GM18868 (cell line): ENCODE results near the gene CIAPIN1.

Experiments
- ATAC-seq: cut with Tn5 transposase; IDR thresholded peaks from one replicate; pipeline ENCODE4 v1.9.1; 2021; ENCODE audit warnings: mild to moderate bottlenecking, moderate library complexity; ENCODE audit not compliant: unreplicated experiment

CIAPIN1 gene

DNA sequence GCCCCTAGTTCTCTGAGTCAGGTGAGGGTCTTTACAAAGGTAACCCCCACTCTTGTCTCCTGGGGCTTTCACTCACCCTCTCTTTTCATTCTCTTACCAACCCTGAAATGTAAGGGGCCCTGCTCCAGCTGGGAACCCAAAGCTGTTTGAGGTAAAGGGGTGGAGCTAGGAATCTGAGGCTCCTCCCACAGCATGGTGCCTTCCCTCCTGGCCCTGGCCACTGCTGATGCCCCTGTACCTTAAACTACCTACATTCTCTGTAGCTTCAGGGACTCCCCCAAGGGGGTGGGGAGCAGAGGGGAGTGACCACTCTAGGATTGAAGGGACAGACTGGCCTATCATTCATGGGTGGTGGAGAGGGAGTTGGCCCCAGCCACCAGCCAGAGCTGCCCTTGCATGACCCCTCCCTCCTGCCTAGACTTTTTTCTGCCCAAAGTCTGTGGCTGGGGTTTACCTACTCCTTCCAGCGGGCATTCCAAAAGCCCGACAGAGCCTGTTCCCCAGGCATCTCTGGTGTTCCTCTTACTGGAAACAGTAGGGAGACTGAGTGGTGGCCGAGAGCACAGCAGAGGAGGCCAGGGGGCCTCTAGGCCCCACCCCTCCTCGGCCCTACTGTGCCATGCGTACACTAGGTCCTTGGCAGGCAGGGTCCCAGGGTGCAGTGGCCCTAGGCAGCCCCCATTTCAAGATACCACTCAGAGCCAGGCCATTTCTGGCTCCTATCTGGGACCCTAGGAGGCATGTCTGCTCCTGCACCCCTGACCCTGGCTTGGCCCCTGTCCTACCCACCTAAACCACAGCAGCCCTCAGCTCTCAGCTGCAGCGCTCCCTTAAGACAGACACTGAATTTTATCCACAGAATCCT lies 29.6 kb upstream of the CIAPIN1 start:
- no peak for ATAC-seq

DNA sequence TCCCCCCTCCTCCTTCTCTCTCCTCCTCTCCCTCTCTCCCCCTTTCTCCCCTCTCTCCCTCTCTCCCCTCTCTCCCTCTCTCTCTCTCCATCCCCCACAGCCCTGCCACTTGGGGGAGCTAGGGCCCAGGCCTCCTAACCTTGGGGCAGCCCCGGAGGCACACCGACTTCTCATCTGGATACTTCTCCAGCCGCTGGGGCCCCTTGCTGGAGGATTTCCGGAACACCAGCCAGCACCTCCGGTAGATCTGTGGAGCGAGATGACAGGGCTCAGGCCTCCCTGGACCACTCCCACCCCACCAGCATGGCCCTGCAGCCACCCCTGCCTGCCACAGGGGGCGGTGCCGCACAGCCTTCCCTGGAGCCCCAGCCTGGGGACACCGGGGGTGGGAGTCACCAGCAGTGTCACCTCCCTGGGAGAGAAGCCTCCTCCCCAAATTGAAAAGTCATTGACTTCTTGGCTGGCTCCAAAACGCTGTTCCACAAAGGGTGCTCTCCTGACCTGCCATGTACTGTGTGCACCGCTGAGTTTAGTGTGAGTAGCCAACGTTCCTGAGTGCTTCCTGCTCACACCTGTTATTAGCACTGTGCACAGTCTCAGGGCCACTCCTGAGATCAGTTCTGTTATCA lies 28.6 kb upstream of the CIAPIN1 start:
- ATAC-seq, result peak; percentile 96

DNA sequence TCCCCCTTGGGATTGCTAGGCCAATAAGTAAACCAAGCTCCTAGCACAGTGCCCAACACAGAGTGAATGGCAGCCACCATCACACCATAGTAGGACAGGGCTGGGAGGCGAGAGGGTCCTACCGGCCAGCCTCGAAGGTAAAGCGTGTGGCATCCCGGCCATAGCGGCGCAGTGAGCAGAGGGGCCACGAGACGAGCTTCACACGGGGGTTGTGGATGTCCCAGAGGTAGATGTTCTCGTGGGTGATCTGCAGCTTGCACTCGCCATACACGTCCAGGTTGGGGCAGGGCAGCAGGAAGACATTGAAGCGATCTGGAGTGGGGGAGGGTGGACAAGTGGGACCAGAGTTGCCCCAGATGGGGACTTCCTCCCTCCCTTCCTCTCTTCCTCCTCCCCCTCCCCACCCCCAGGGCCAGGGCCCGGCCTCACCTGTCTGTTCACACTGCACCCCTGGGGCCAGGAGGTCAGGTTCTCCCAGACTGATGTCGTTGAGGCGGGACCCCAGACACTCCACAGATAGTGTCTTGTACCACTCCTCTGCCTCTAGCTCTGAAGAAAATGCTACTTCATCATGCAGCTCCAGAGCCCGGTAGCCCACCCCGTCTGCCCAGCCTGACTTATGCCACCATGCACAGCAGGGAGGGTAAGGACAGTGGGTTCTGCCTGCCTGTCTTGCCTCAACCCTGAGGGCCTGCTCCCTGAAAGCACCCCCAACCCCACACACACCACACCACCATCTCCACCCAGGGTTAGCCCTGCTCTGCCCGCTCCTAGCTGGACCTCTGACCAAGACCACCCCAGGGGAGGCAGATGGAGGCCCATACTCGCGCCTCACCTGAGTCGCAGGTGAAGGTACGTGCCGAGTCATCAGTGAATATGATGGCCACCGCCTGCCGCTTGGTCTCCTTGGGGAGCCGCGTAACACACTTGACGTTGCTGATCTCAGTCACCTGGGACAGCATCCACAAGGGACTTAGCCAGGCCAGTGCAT lies 27.8 kb upstream of the CIAPIN1 start:
- no peak for ATAC-seq

DNA sequence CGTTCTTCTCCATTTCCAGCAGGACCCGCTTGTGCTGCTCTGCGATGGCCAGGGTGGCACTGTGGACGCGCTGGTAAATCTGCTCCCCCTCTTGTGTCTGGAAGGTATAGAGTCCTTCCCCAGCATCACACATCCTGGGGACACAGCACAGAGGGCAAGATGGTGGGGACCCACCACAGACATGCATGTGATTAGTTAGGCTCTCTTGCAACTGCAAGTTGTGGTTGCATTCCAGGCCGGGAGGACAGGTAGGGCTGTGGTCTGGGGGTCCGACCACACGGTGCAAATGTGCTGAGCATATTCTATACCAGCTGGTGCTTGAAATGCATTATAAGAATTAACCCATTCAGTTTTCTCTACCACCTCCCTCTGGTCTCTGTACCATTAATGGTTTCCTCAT lies 26.7 kb upstream of the CIAPIN1 start:
- no peak for ATAC-seq

DNA sequence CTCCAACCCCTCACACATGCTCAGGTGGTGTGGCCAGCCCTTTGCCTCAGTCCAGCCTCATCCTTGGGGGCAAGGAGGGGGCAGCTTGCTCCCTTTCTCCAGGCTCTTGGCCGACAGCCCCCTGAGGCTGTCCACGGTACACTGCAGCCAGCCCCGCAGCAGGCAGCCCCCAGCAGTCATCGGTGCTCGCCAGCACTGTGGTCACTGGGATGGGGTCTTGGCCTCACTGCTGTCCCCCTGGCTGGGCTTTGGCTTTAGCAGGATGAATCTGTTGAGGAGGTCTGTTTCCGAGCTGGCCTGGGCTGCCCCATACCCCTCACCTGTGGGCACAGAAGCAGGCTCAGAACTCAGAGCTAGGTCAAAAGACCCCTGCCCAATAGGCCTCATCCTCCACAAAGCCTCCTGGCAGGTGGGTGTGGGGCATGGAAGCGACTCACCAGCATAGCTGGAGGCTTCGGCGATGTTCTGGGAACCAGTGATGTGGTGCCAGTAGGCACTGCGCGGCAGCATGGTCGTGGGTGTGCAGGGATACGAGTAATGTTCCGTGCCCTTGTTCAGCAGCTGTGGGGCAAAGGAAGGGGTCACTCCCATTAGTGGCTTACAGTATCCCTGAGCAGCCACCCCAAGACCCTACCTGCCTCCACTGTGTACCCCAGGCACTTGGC lies 26.1 kb upstream of the CIAPIN1 start:
- ATAC-seq, result no peak

DNA sequence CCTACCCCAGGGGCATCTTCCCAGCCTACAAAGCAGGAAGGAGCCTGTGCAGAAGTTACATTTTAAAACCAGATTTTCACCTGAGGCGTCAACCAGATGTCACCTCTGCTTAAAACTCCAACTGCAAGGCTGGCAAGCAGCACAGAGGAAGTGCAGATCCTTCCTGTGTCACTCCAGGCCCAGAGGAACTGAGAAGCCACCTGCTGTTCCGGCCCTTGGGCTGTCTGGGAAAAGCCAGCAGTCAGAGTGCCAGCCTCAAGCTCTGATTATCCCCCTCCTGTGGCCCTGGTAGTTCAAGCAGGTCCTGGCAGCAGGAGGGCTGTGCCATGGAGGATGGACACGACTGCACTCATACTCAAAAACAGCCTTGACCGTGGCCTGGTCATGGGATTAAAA lies 25.5 kb upstream of the CIAPIN1 start:
- ATAC-seq, result no peak

DNA sequence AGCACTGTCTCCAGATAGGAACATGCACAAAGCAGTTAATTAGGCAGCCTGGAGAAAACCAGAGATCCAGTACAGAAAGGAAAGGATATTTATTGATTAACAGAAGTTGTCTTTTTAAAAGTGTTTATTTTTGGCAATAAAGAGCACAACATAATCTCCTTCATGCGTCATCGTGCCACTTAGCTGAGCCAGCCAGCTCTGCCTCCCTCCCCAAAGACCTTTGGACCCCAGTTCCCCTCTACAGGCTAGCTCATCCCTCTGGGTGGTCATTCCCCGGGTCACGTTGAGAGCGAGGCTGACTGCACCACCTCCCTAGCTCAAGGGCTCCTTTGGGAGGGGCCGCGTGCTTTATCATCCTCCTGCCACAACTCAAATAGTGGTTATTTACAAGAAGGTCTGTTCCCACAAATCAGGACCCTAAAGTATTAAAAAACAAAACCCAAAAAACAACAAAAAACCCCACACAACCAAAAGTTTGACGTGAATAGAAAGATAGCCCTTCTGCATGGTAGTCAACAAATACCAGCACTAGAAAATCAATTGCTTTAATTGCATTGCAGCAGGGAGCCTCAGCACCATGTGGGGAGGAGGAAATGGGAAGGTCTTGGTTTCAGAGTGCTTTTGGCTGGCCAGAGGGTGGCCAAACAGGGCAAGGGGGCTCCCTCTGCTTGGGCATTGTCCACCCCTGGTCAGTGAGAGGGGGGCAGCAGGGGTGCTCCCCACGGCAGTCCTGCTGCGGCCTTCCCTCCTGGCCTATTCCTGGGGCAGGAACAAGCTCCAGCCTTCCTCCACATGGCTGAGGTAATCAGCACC lies 24.9 kb upstream of the CIAPIN1 start:
- ATAC-seq, result no peak

DNA sequence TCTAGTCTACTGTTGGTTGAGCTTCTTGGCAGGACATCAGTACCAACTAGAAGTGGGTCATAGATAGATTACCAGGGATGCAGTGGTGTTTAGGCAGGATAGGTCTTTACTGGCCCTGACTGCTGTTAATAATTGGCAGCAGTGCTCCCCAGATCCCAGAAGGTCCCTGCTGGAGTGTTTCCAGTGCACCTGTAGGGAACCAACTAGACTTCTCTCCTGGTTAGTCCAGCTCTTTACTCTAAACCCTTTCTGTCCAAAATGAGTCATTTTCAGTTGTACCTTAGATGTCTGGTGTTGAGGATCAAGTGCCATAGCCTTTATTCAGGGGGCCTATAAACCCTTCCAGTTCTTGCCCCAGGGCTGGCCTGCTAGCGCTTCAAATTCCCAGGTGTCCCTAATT lies 24.0 kb upstream of the CIAPIN1 start:
- ATAC-seq, result no peak

DNA sequence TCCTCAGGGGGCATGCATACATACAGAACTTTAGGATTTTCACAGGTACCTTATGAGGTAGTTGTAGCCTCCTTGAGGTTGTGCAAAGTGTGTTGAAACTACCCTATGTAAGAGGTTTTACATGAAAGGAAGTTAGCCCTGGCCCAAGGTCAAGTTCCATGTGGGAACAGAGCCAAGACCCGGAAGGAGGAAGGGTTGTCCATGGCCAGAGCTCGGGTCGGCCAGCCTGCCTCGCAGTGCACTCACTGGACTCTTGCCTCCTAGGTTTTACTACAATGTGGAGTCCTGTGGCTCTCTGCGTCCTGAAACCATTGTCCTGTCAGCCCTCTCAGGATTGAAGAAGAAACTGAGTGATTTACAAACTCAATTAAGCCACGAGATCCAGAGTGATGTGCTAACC lies 23.5 kb upstream of the CIAPIN1 start:
- no peak for ATAC-seq

DNA sequence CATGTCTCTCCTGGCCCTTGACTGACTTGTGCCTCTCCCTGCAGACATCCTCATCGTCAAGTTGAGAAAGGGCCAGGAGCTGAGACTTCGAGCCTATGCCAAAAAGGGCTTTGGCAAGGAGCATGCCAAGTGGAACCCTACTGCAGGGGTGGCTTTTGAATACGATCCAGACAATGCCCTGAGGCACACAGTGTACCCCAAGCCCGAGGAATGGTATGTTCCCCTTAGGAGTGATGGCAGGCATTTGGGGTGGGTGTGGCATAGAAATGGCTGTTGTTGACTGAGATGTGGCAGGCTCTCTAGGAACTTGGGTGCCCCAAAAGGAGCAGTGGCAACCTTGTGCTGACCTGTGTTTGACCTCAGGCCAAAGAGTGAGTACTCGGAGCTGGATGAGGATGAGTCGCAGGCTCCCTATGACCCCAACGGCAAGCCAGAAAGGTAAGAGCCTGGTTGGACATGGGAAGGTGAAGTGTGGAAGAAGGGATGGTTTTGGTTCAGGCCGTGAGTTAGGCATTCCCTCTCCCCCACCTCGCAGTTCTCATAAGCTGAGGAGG lies 22.8 kb upstream of the CIAPIN1 start:
- ATAC-seq, result no peak

DNA sequence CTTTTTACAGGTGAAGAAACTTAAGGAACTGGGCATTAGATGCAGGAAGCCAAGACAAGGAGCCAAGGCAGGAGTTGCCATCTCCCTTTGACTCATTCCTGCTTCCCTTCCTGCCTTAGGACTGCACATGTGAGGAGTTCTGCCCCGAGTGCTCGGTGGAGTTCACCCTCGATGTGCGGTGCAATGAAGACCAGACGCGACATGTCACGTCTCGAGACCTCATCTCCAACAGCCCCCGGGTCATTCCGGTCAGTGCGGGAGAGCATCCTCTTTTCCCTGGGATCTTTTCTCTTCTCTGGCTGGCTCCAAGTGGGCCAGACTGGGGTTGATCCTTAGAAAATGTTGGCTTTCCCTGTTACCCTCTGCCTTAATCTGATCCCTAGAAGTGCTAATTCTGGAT lies 21.9 kb upstream of the CIAPIN1 start:
- ATAC-seq, result no peak

DNA sequence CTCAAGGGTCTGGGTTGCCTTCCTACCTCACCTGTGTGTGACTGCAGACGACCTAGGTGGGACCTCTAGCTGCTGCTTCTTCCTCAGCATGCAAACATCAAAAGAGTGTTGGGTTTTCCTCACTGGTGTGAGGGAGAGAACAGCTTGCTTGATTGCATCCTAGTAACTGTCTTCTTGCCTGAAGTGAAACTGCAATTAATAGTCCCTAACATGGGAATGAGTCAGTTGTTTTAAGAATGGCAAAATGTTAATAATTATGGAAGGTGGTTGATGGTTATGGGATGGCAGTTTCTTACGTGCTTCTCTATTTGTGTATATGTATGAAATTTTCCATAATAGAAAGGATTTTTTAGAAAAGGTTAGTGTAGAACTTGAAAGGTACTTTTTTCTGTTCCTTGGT lies 21.2 kb upstream of the CIAPIN1 start:
- no peak for ATAC-seq

DNA sequence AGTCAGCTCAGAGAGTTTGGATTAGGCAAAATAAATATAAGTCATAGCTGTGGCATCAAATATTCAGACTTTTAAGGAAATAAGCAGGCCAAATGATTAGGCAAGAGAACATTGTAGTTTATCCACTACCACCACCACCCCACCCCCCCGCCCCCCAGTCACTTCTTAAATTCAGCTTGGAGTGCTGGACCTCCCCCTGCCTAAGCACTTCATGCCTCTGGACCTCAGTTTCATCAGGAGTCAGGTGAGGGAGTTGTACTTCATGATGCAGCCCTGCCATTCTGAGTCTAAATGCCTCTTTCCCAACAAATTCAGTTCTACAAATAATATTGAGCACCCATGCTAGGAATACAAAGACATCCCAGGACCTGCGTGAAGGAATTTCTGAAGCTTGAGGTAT lies 17.3 kb upstream of the CIAPIN1 start:
- ATAC-seq, result no peak

DNA sequence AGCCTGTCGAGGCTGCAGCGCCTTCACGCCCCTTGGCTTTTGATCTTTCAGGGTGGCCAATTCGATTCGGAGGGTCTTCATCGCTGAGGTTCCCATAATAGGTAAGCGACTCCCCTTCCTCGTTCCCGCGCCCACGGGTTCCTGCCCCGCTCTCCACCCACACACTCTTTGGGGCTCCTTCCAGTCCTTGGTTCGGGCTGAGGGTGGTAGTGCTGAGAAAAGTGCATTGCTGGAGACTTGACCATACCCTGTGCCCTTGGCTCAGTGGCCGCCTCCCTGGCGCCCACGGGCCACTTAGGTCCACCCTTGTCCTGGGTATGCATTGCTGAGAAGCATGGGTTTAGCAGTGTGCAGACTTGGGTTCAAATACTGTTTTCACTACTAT lies 15.8 kb upstream of the CIAPIN1 start:
- no peak for ATAC-seq

DNA sequence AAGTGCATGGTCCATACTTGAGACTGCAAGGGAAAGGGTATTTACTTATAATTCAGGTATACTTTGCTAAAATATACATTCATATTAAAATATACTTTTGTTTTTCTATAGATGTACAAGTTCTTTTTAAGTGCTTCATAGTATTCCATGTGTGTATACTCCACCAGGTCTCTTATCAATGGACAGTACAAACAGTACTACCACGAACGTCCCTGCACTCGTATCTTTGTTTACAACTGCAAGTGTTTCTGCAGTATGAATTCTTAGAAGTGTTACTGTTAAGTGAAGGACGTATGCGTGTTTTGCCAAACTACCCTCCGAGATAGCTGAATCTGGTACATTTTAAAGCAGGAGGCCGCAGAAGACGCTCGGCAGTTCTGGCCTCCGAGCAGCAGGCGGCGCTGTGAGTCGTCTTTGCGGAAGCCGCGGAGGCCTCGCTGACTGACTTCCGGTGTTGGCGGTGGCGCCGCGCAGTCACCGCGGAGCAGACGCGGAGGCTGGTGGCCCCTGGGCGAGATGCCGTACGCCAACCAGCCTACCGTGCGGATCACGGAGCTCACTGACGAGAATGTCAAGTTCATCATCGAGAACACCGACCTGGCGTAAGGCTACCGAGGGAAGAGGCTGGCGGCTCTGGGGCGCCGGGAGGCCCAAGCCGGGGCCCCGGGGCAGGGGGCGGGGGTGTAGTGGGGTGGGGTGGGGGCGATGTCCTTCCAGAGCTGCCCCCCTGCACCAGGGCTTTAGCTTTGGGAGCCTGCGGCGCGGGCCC lies 15.2 kb upstream of the CIAPIN1 start, which contains the start of gene POLR2C:
TSS of gene POLR2C (plus strand) at position 471 of the 769 bp plus-strand sequence. CDS start at position 517, 46 bp downstream.
- ATAC-seq, result peak; percentile 97

DNA sequence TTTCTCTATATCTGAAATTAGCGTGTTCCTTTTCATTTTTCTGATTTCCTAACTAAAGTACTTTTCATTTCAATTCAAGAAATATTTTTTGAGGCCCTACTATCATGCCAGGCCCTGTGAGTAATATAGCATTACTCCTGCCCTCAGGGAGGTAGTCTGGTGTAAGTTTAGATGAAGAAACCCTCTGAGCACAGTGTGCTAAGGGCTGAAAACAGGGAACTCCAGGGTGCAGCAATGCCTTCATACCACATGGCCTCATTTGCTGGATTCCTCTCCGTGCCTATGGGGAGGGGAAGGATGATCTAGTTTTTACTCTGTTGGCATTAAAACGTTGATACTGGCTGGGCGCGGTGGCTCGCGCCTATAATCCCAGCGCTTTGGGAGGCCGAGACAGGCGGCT lies 4.8 kb upstream of the CIAPIN1 start:
- ATAC-seq, result no peak

DNA sequence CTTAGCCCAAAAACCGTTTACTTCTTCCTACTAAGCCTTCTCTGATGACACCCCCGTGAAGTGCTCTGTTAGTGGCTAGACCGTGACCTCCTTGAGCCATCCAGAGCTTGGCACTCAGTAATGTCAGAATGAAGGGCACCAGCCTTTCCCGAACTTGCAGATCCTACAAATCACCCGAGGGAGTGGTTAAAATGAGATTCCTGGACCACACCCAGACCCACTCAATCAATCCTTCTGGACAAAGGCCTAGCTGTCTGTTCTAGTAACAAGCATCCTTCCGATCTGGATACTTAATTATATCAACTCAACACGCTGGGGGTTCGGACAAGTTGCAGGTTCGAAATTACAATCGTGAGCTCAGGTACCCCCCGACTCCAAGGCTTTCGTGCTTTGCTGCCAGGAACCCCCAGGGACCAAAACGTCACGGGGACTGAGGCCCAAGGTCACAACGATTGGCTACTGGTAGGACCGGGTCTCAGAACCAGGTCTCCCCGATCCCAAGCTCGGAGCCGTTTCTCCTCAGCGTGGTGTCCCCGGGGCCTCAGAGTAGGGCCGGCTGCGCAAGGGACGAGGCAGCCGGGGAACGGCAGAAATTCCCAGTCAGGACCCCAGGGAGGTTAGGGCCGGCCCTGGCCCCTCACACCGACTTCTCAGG lies 527 bp downstream of the CIAPIN1 start:
- peak; percentile 32 for ATAC-seq

DNA sequence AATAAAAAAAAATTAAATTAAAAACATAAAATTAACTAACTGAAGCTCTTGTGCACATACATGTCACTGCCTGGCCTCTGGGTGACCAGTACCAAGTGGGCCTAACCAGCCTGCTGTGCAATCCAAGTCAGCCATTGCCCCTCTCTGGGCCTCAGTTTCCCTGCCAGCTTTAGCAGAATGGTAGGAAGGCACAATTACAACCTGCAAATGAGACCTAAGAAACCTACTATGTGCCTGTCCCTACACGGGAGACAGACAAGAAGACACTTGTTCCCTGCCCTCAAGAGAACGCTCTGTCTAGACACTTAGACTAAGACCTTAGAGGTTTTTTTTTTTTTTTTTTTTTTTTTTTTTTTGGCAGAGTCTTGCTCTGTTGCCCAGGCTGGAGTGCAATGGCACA lies 1.7 kb downstream of the CIAPIN1 start:
- no peak for ATAC-seq
